Endothelial cell of umbilical vein (primary cell): ENCODE results near the gene HCFC1R1. TPM values are rescaled to one million over a fixed set of nuclear protein-coding genes. Genes with fewer than 3 reads are reported as not detected.

Experiments used
- BruUV-seq: library from RNA; stranded (reverse); fragments of 400-500 nt; replicated peaks from 2 replicates; lab custom pipeline; 2021; lab: Mats Ljungman, UMichigan
- CTCF ChIA-PET: fragments of 300-600, 350-600 bp; sonication (Branson Sonifier 250); formaldehyde crosslinking; loops from one replicate; lab custom pipeline; 2021; ENCODE audit warnings: antibody characterized with exemption, inconsistent platforms; lab: Charles Lee
- POLR2A ChIA-PET: fragments of 300-600, 350-600 bp; sonication (Branson Sonifier 250); formaldehyde crosslinking; loops from one replicate; lab custom pipeline; 2021; ENCODE audit warnings: antibody characterized with exemption, inconsistent platforms; lab: Charles Lee
- DNase-seq: peaks from one replicate; pipeline ENCODE4 v3.0.0-alpha.2; 2011; ENCODE audit warnings: low read depth, low spot score
- FAIRE-seq: peaks from 2 replicates; lab custom pipeline; 2011; peaks lifted over from hg19 to GRCh38; lab: Jason Lieb, UNC
- H2AFZ ChIP-seq: 2 replicates; pipeline ENCODE4 v1.6.0; 2012; ENCODE audit warnings: low read depth, low read length, control low read depth, inconsistent platforms
- H3K27ac ChIP-seq: 2 replicates; pipeline ENCODE4 v1.5.1; 2011; ENCODE audit warnings: low read depth, mild to moderate bottlenecking, control low read depth, low read length, moderate library complexity; ENCODE audit not compliant: insufficient read depth
- H3K27me3 ChIP-seq, 2 experiments: 2 replicates each; pipeline versions ENCODE4 v1.6.0 to v1.6.1; 2011; ENCODE audit warnings: low read length in 2 of 2, mixed read lengths in 1 of 2; ENCODE audit not compliant: control insufficient read depth in 2 of 2, insufficient read depth in 2 of 2
- H3K36me3 ChIP-seq, 2 experiments: 2 replicates in 1 of 2; 3 replicates in 1 of 2; pipeline ENCODE4 v1.5.1; 2011; ENCODE audit warnings: low read length in 2 of 2, mild to moderate bottlenecking in 1 of 2, moderate library complexity in 1 of 2; ENCODE audit not compliant: control insufficient read depth in 2 of 2, insufficient read depth in 2 of 2; ENCODE audit errors: extremely low read depth in 1 of 2
- H3K4me1 ChIP-seq: 3 replicates; pipeline ENCODE4 v1.5.1; 2011; ENCODE audit warnings: mild to moderate bottlenecking, low read length; ENCODE audit not compliant: control insufficient read depth, insufficient read depth; ENCODE audit errors: extremely low read depth
- H3K4me2 ChIP-seq: 2 replicates; pipeline ENCODE4 v1.6.1; 2011; ENCODE audit warnings: low read length, control low read depth, mixed read lengths; ENCODE audit not compliant: insufficient read depth
- H3K4me3 ChIP-seq, 3 experiments: fragments of 200-600 bp in 1 of 3; sonication (generic), shearing (Covaris generic) in 1 of 3; replicated peaks in 1 of 3; 2 replicates each; pipeline ENCODE4 v1.5.1; 2011 to 2016; ENCODE audit warnings: control low read depth in 3 of 3, low read length in 3 of 3, mild to moderate bottlenecking in 2 of 3, inconsistent platforms in 1 of 3, low read depth in 1 of 3, moderate library complexity in 1 of 3; ENCODE audit not compliant: insufficient read depth in 1 of 3
- H3K79me2 ChIP-seq: 2 replicates; pipeline ENCODE4 v1.6.0; 2012; ENCODE audit warnings: low read length, inconsistent platforms; ENCODE audit not compliant: control insufficient read depth, insufficient read depth
- H3K9ac ChIP-seq: replicated peaks from 2 replicates; pipeline ENCODE3; 2011; ENCODE audit warnings: low read length, control low read depth; ENCODE audit not compliant: insufficient read depth; ENCODE audit errors: extremely low read depth
- H3K9me1 ChIP-seq: replicated peaks from 3 replicates; pipeline ENCODE4 v1.6.0; 2011; ENCODE audit warnings: mild to moderate bottlenecking, low read length; ENCODE audit not compliant: control insufficient read depth, insufficient read depth; ENCODE audit errors: extremely low read depth
- H3K9me3 ChIP-seq: replicated peaks from 2 replicates; pipeline ENCODE4 v1.5.1; 2012; ENCODE audit warnings: low read length, inconsistent platforms; ENCODE audit not compliant: control insufficient read depth, insufficient read depth
- H4K20me1 ChIP-seq: replicated peaks from 2 replicates; pipeline ENCODE3; 2011; ENCODE audit warnings: mild to moderate bottlenecking, low read length; ENCODE audit not compliant: control insufficient read depth, insufficient read depth; ENCODE audit errors: extremely low read depth
- CTCF ChIP-seq, 2 donors: IDR thresholded peaks; 1 replicate in 1 of 2; 2 replicates in 1 of 2; pipeline ENCODE4 v1.5.1; 2011; ENCODE audit warnings: low read length in 2 of 2, mild to moderate bottlenecking in 2 of 2, moderate library complexity in 2 of 2, control low read depth in 1 of 2, inconsistent platforms in 1 of 2, low read depth in 1 of 2; ENCODE audit not compliant: insufficient read depth in 1 of 2; ENCODE audit errors: extremely low read depth in 1 of 2
- EZH2 ChIP-seq: IDR thresholded peaks from 2 replicates; pipeline ENCODE4 v1.6.1; 2012; ENCODE audit warnings: borderline replicate concordance, low read depth, mild to moderate bottlenecking, moderate library complexity, low read length, inconsistent platforms; ENCODE audit not compliant: severe bottlenecking
- FOS ChIP-seq: IDR thresholded peaks from 2 replicates; pipeline ENCODE4 v1.6.1; 2011; ENCODE audit warnings: mild to moderate bottlenecking, low read length, moderate library complexity, borderline replicate concordance; ENCODE audit not compliant: insufficient read depth
- GATA2 ChIP-seq: IDR thresholded peaks from 2 replicates; pipeline ENCODE4 v1.7.0; 2011; ENCODE audit warnings: low read depth, mild to moderate bottlenecking, moderate library complexity, mixed read lengths, low read length; ENCODE audit not compliant: insufficient read length, insufficient read depth
- JUN ChIP-seq: IDR thresholded peaks from 2 replicates; pipeline ENCODE4 v1.6.1; 2011; ENCODE audit warnings: borderline replicate concordance, low read depth; ENCODE audit not compliant: insufficient read length, insufficient read depth
- MAX ChIP-seq: IDR thresholded peaks from 2 replicates; pipeline ENCODE4 v1.6.1; 2011; ENCODE audit not compliant: insufficient read depth, insufficient read length
- MYC ChIP-seq: IDR thresholded peaks from one replicate; pipeline ENCODE4 v1.6.1; 2011; ENCODE audit warnings: mild to moderate bottlenecking, low read depth, low read length
- POLR2A ChIP-seq: IDR thresholded peaks from 2 replicates; pipeline ENCODE4 v1.6.1; 2012; ENCODE audit warnings: low read depth, mild to moderate bottlenecking, control low read depth, low read length
- POLR2AphosphoS5 ChIP-seq: IDR thresholded peaks from 2 replicates; pipeline ENCODE4 v1.6.1; 2012; ENCODE audit warnings: low read depth, mild to moderate bottlenecking, control low read depth, low read length, moderate library complexity; ENCODE audit not compliant: insufficient read depth
- dilution Hi-C: fragments of 300-500 bp; cut with MboI; formaldehyde crosslinking; loops from one replicate; pipeline ENCODE4 v1.15.0; 2019; ENCODE audit warnings: low sequenced_read_pairs; ENCODE audit not compliant: extremely low pct_ligation_motif_present
- intact Hi-C: fragments of 100-400 bp; cut with micrococcal nuclease; formaldehyde crosslinking; loops from one replicate; pipeline ENCODE4 v1.10.0; 2022
- polyA plus RNA-seq, 4 experiments: library from polyadenylated mRNA; depleted of rRNA in 3 of 4; stranded (reverse) in 3 of 4; unstranded in 1 of 4; fragments of >200 nt; gene quantifications; 2 replicates each; pipeline versions ENCODE4 v1.2.1 to v1.2.3, GENCODE V29; 2011 to 2012; ENCODE audit warnings: missing spikeins in 1 of 4
- total RNA-seq: library from RNA; stranded (reverse); gene quantifications from 2 replicates; pipeline ENCODE4 v1.2.3, GENCODE V29; 2021

The HCFC1R1 gene
- total and polyA plus RNA-seq, 2 donors (not counting 3 experiments of a cell fraction or from before 2014, with no cell fraction given): 28.7 to 49.3 TPM

- CTCF ChIA-PET: no interaction called here
- DNase-seq (no peak), FAIRE-seq (no peak)
- Histone ChIP-seq H4K20me1 (no peaks in the 10 kb centered on the region), H3K4me1 (peaks cover 19% of the 10 kb centered on the region), H3K27me3 (no peaks in the 10 kb centered on the region), H3K79me2 (peaks cover 4% of the 10 kb centered on the region), H3K27ac (peak overlapping the region; percentile 94), H3K4me3 (peak overlapping the region in 2 of 3 experiments; percentile 40 to 54), H3K9me1 (no peaks in the 10 kb centered on the region), H3K4me2 (peak overlapping the region; percentile 66), H2AFZ (no peak overlapping the region), H3K9me3 (no peaks in the 10 kb centered on the region), H3K9ac (peak overlapping the region; percentile 94), H3K36me3 (peaks cover 0 to 9% of the 10 kb centered on the region in 2 experiments)
- POLR2A ChIA-PET: interaction anchor here (0.5 kb wide), 1 partner anchor 41 kb away, joined by 5 read pairs; no protein-coding TSS in a partner anchor
- no TSS peak for BruUV-seq
- dilution Hi-C loops: no loop called here
- TF ChIP-seq POLR2A: no peak
- no peak for TF ChIP-seq FOS
- TF ChIP-seq POLR2AphosphoS5: no peak
- TF ChIP-seq EZH2: no peak
- TF ChIP-seq MYC: no peak
- no peak for TF ChIP-seq MAX
- TF ChIP-seq CTCF (IDR thresholded peaks at IDR 0.05; ENCODE audit: extremely low read depth in 1 of 2, insufficient read depth in 1 of 2, low read depth in 1 of 2, low read length in 2 of 2): no peak
- TF ChIP-seq GATA2: no peak
- no peak for TF ChIP-seq JUN
- intact Hi-C loops: no loop called here
Measured at GRCh38 chr16:3066440-3066748, 42.7 kb upstream of the HCFC1R1 start.
